GM18951 (cell line): ENCODE data around the gene TAAR5.

Experiments
- POLR2A ChIP-seq: IDR thresholded peaks from 4 replicates; pipeline ENCODE4 v1.6.1; 2011; ENCODE audit warnings: mild to moderate bottlenecking; ENCODE audit not compliant: insufficient read length, insufficient read depth; ENCODE audit errors: extremely low read depth
- in situ Hi-C: fragments of 300-500 bp; cut with MboI; formaldehyde crosslinking; loops from one replicate; pipeline ENCODE4 v1.12.0; 2022; ENCODE audit warnings: low sequenced_read_pairs, mixed read lengths, inconsistent platforms; ENCODE audit not compliant: unreplicated experiment

The TAAR5 gene

DNA sequence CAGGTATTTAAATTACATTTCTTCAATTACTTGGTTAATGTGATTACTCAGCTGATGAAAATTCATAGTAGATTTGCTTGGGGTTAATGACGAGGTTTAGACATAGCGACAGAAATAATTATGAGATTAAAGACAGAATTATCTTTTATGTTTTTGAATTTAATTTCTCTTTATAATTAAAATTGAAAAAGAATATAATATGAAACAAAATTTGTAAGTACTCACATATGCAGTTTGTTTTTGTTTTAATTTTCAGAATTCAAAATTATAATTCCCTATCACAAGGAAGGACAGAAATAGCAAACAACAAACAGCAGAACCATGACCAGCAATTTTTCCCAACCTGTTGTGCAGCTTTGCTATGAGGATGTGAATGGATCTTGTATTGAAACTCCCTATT lies 37.2 kb downstream of the TAAR5 start, which contains the start of gene TAAR8:
Gene TAAR8, plus strand, starts transcription at position 301 of the 400 bp plus-strand sequence. Its CDS starts 21 bp downstream, at position 322.
- TF ChIP-seq POLR2A: no peak
- in situ Hi-C loops: no loop called here

GRCh38 chr6:132551214-132551613 lies 38.3 kb downstream of the TAAR5 start:
- in situ Hi-C loops: no loop called here
- TF ChIP-seq POLR2A: no peak

- in situ Hi-C loops: no loop called here
- no peak for TF ChIP-seq POLR2A
These were observed 40.6 kb downstream of the TAAR5 start for GRCh38 chr6:132548746-132549463.

DNA sequence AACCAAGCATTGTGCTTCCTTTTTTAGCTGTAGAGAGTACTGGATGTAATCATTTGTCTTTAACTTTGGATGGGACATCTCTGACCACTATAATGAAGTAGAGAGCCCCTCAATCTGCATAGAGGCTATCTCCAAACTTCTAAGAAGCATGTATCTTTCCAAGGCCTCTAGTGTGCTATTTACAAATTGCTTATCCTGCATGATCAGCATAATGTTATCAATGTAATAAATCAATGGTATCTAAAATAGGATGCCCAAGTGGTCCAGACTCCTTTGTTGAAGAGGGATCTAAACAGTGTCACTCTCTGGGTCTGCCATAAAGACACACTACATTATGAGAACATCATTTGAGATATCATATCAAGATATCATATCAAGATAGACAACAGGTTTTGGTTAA lies 44.7 kb downstream of the TAAR5 start:
- in situ Hi-C loops: no loop called here
- TF ChIP-seq POLR2A: no peak
